MCF 10A (cell line): ENCODE results near the gene MEF2C. TPM values are rescaled to one million over a fixed set of nuclear protein-coding genes. Genes with fewer than 3 reads are reported as not detected.

Experiments
- BruUV-seq: library from RNA; stranded (reverse); fragments of 400-500 nt; replicated peaks from 2 replicates; lab custom pipeline; 2021; lab: Mats Ljungman, UMichigan
- CTCF ChIA-PET: fragments of 300-600 bp; sonication (Branson Sonifier 250); formaldehyde crosslinking; extraction: SDS; loops from one replicate; lab custom pipeline; 2021; ENCODE audit warnings: antibody characterized with exemption, inconsistent platforms; lab: Yijun Ruan, JAX
- POLR2A ChIA-PET: fragments of 300-600, 350-650 bp; sonication (Branson Sonifier 250); formaldehyde crosslinking; extraction: SDS; loops from one replicate; lab custom pipeline; 2020; ENCODE audit warnings: antibody characterized with exemption, inconsistent platforms; lab: Yijun Ruan, JAX
- DNase-seq: peaks from one replicate; pipeline ENCODE4 v3.0.0-alpha.2; 2018; ENCODE audit not compliant: unreplicated experiment
- H3K27ac Mint-ChIP-seq: one replicate; pipeline ENCODE4 v1.8.0; 2022; ENCODE audit warnings: mild to moderate bottlenecking, low read depth, mixed read lengths; ENCODE audit not compliant: unreplicated experiment
- H3K27me3 Mint-ChIP-seq: one replicate; pipeline ENCODE4 v1.8.0; 2022; ENCODE audit warnings: mixed read lengths; ENCODE audit not compliant: insufficient read depth, unreplicated experiment
- H3K36me3 Mint-ChIP-seq: one replicate; pipeline ENCODE4 v1.8.0; 2022; ENCODE audit warnings: mild to moderate bottlenecking, moderate library complexity, mixed read lengths; ENCODE audit not compliant: insufficient read depth, unreplicated experiment
- H3K4me1 Mint-ChIP-seq: one replicate; pipeline ENCODE4 v1.8.0; 2022; ENCODE audit warnings: mixed read lengths; ENCODE audit not compliant: insufficient read depth, unreplicated experiment
- H3K4me3 Mint-ChIP-seq: one replicate; pipeline ENCODE4 v1.8.0; 2022; ENCODE audit warnings: mild to moderate bottlenecking, moderate library complexity, mixed read lengths; ENCODE audit not compliant: unreplicated experiment
- H3K9me3 Mint-ChIP-seq: one replicate; pipeline ENCODE4 v1.8.0; 2022; ENCODE audit warnings: mixed read lengths; ENCODE audit not compliant: unreplicated experiment
- intact Hi-C: fragments of 100-400 bp; cut with micrococcal nuclease; formaldehyde crosslinking; loops from 2 replicates; pipeline ENCODE4 v1.14.1; 2022
- total RNA-seq: library from RNA; stranded (reverse); gene quantifications from 2 replicates; pipeline ENCODE4 v1.2.3, GENCODE V29; 2022
- TF ChIP-seq, protein P1 (sequence below): fragments of 200-600 bp; IDR thresholded peaks from one replicate; pipeline ENCODE4 v1.8.0; 2022; ENCODE audit warnings: antibody characterized with exemption, mild to moderate bottlenecking; ENCODE audit not compliant: unreplicated experiment

MEF2C gene
- total RNA-seq, 1 experiment from 2014 or later, result 0.05 TPM

DNA sequence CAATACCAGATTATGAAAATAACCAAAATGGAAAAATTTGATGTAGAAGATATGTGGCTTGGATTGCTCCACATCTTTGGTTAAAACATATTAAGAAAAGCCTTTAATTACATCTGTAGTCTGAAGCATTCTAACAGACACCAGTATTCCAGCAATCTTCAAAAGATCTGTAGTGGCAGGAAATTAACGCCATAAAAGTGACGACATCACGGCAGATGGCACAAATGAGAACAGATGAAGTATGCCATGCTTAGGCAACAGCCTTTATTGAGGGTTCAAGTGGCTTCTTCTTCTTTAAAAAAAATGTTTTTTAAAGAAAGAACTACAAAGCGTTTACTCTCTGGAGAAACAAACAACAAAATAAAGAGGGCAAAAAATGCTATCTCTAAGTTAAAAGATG, 164.2 kb downstream of the MEF2C start:
- intact Hi-C loops, result no loop called here
- Mint-ChIP-seq H3K4me3 (no peak overlapping the region), H3K4me1 (no peaks in the 10 kb centered on the region), H3K27me3 (peaks cover 81% of the 10 kb centered on the region), H3K36me3 (no peaks in the 10 kb centered on the region), H3K9me3 (no peaks in the 10 kb centered on the region), H3K27ac (no peak overlapping the region)
- ChIA-PET CTCF (interaction anchor here (0.8 kb wide), 1 partner anchor 11 kb away, joined by 3 read pairs; no protein-coding TSS in a partner anchor), POLR2A (no interaction called here)
- no TSS peak for BruUV-seq
- TF ChIP-seq, protein P1, sequence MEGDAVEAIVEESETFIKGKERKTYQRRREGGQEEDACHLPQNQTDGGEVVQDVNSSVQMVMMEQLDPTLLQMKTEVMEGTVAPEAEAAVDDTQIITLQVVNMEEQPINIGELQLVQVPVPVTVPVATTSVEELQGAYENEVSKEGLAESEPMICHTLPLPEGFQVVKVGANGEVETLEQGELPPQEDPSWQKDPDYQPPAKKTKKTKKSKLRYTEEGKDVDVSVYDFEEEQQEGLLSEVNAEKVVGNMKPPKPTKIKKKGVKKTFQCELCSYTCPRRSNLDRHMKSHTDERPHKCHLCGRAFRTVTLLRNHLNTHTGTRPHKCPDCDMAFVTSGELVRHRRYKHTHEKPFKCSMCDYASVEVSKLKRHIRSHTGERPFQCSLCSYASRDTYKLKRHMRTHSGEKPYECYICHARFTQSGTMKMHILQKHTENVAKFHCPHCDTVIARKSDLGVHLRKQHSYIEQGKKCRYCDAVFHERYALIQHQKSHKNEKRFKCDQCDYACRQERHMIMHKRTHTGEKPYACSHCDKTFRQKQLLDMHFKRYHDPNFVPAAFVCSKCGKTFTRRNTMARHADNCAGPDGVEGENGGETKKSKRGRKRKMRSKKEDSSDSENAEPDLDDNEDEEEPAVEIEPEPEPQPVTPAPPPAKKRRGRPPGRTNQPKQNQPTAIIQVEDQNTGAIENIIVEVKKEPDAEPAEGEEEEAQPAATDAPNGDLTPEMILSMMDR, result no peak
- DNase-seq, result no peak

- DNase-seq, result no peak
- TF ChIP-seq, protein P1, result no peak
- Mint-ChIP-seq H3K4me1 (no peaks in the 10 kb centered on the region), H3K36me3 (no peaks in the 10 kb centered on the region), H3K27ac (no peak overlapping the region), H3K9me3 (no peaks in the 10 kb centered on the region), H3K4me3 (no peak overlapping the region), H3K27me3 (peaks cover 74% of the 10 kb centered on the region)
- no TSS peak for BruUV-seq
- intact Hi-C loops, result no loop called here
- ChIA-PET CTCF (interaction anchor here (0.6 kb wide), 1 partner anchor 24 kb away, joined by 4 read pairs; no protein-coding TSS in a partner anchor), POLR2A (no interaction called here)
Measured at GRCh38 chr5:88716101-88716500, 166.9 kb downstream of the MEF2C start.

DNA sequence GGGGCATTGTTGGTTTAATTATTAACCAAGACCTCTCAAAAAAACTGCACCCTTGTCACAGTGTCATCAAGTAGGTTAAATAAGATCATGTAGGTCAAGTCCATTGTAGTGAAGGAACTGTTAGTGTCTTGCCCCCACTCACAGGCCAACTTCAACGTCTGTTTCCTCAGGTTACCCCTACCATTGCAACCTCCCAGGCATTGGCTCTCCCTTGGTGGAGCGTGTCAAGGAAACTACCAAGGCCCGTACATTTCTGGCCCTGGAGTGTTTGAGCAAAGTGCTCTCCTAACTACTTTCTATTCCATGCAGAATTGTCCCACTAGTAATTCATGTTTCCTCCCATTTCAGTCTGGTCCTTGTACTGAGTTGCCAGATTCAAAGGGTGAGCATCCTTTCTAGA, 167.5 kb downstream of the MEF2C start:
- CTCF ChIA-PET, result interaction anchor here (0.6 kb wide), 1 partner anchor 24 kb away, joined by 4 read pairs; no protein-coding TSS in a partner anchor
- no peaks in the 10 kb centered on the region for H3K4me1 Mint-ChIP-seq
- intact Hi-C loops, result no loop called here

DNA sequence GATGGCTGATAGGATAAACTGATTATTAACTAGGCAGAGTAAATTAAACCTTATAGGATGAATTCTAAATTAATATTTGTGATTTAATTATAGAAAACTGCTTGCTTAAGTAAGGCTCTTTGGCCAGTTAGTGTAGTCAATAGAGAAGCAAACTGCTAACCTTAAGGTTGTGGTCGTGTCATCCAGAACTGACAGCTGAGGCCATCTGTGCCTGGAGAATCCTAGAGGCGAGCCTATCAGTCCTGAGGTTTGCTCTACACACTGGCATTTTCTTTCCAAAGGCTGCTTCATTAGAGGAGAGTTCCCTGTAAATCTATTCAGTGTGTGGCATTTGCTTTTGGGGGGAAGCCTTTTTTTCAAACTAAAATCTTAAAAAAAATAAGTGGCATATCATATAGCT, 169.2 kb downstream of the MEF2C start:
- POLR2A ChIA-PET, result no interaction called here
- BruUV-seq, result no TSS peak
- Mint-ChIP-seq H3K4me3 (no peak overlapping the region), H3K4me1 (no peaks in the 10 kb centered on the region), H3K36me3 (no peaks in the 10 kb centered on the region), H3K27ac (no peak overlapping the region), H3K27me3 (peaks cover 58% of the 10 kb centered on the region), H3K9me3 (no peaks in the 10 kb centered on the region)
- TF ChIP-seq, protein P1, result no peak
- no peak for DNase-seq
- intact Hi-C loops, result no loop called here
- CTCF ChIA-PET, result interaction anchor here (0.7 to 1.8 kb wide), 6 partner anchors 8 to 1473 kb away, joined by 3 to 12 read pairs (median 4); no protein-coding TSS in a partner anchor

More for the DNA sequence above, 167.5 kb downstream of the MEF2C start:
- DNase-seq, result no peak
- H3K27me3 Mint-ChIP-seq, result peaks cover 68% of the 10 kb centered on the region
- POLR2A ChIA-PET, result no interaction called here
- no peak overlapping the region for H3K4me3 Mint-ChIP-seq
- H3K27ac Mint-ChIP-seq, result no peak overlapping the region
- TF ChIP-seq, protein P1, result no peak
- no peaks in the 10 kb centered on the region for H3K9me3 Mint-ChIP-seq
- no peaks in the 10 kb centered on the region for H3K36me3 Mint-ChIP-seq
- BruUV-seq, result no TSS peak
